ENCODE measurements around the gene SPEM1.
"Not testable (repeated sequence)": the region's sequence is repeated elsewhere in the genome, so short reads cannot be mapped to it uniquely, and the experiment has no call there.

SPEM1 gene

GRCh38 chr17:7465597-7466275, 45.6 kb downstream of the SPEM1 start:
- no peak for DNase-seq (ENCODE audit: low read depth)
- no peak overlapping the region for H3K4me3 ChIP-seq (ENCODE audit: low read depth, low read length)

GRCh38 chr17:7466318-7466638, 46.2 kb downstream of the SPEM1 start:
- H3K4me3 ChIP-seq (ENCODE audit: low read depth, low read length): no peak overlapping the region

GRCh38 chr17:7466639-7467341, 46.7 kb downstream of the SPEM1 start:
- no peak overlapping the region for H3K4me3 ChIP-seq (ENCODE audit: low read depth, low read length)
- DNase-seq (ENCODE audit: low read depth): no peak

More at GRCh38 chr17:7466318-7466638, 46.2 kb downstream of the SPEM1 start:
- DNase-seq (ENCODE audit: low read depth): no peak

- DNase-seq (ENCODE audit: low read depth): no peak
- no peak overlapping the region for H3K4me3 ChIP-seq (ENCODE audit: low read depth, low read length)
These were observed 47.4 kb downstream of the SPEM1 start for GRCh38 chr17:7467498-7467897.

GRCh38 chr17:7468290-7468689, 48.2 kb downstream of the SPEM1 start:
- no peak for DNase-seq (ENCODE audit: low read depth)
- H3K4me3 ChIP-seq (ENCODE audit: low read depth, low read length): no peak overlapping the region

GRCh38 chr17:7468804-7469389, 48.8 kb downstream of the SPEM1 start:
- no peak overlapping the region for H3K4me3 ChIP-seq (ENCODE audit: low read depth, low read length)
- no peak for DNase-seq (ENCODE audit: low read depth)

- H3K4me3 ChIP-seq (ENCODE audit: low read depth, low read length); DNase-seq (ENCODE audit: low read depth): not testable (repeated sequence)
These were observed 49.7 kb downstream of the SPEM1 start for GRCh38 chr17:7469843-7470242.

- not testable (repeated sequence) for DNase-seq (ENCODE audit: low read depth); H3K4me3 ChIP-seq (ENCODE audit: low read depth, low read length)
These were observed 50.4 kb downstream of the SPEM1 start for GRCh38 chr17:7470457-7470973.
